SW 1271 (cell line): ENCODE data around the gene BCL11A.
"Not testable (repeated sequence)": the region's sequence is repeated elsewhere in the genome, so short reads cannot be mapped to it uniquely, and the experiment has no call there.

Source experiments
- DNase-seq, 2 experiments: peaks; one replicate each; lab custom pipeline; 2025; lab: John Stamatoyannopoulos, UW

Gene BCL11A

DNA sequence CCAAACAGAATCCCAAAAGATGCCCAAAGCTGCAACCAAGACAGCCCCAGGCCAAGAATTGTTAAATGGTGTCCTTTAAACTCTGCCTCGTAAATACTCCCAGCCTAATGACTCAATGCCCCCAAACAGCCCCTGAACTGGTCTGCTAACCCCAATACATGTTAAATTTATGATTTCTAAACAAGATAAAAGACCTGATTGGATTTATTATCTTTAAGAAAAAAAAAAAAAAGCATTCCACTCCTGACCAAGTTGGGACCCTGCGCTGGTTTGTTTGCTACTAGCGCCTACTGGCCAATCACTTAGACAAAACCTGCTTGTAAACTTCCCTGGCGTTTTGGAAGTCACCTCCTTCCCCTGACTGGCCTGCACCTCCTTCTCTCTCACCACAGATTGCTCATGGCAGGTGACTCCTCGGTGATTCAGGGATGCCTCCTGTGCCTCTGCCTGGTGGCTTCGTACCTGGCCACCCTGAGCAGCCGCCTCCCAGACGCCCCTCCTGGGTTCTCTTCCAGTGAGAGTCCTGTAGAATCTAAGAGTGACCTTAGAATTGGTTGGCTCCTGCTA, 121.3 kb downstream of the BCL11A start:
- DNase-seq, result no peak

DNA sequence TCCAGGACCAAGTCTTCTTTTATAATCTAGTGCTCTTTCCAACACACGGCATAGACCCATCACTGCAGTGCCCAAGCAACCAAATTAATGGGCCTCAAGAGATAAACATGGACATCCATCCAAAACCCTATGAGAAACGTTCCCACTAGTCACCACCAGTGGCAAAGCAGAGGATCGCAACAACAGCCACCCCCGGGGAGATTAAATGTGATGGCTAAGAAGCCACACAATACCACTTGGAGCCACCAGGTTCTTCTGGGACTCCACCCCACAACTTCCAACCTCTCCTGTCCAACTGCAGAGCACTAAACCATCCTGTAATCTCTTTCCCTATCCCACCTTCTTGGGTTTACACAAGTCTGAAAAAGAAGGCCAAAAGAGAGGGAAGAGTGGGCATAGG, 123.8 kb downstream of the BCL11A start:
- no peak for DNase-seq

DNA sequence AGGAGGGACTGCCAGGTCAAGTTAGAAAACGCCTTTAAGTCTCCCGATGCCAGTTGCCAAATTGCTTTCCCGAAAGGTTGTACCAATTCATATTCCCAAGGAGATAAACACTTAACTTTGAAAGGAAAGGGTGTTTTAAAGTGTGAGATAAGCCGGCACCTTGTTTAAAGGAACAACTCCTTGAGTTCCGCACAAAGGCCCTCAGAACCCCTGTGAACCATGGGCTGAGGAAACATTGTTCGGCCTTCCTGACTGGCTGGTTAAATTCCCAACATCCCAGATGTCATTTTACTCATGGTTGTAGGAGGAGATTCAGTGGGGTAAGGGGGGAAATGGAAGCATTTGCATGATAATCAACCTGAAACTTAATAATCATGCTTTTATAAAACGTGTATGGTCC, 126.6 kb downstream of the BCL11A start:
- DNase-seq, result no peak

DNA sequence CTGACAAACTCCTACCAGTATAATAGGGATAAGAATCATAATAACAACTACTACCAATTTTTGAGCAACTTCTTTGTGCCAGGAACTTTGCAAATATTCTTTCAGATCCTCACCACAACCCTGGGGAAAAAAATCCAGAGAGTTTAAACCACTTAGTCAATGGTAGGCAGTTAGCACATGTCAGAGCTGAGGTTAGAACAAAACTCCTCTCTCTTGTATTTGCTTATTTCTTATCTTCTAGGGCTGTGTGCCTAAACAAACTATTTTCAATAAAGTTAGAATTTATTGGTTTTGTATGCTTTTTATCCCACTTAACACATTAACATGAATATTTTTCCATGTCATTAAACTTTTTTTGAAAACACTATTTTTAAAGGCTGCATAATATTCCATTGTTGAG, 127.1 kb downstream of the BCL11A start:
- no peak for DNase-seq

DNA sequence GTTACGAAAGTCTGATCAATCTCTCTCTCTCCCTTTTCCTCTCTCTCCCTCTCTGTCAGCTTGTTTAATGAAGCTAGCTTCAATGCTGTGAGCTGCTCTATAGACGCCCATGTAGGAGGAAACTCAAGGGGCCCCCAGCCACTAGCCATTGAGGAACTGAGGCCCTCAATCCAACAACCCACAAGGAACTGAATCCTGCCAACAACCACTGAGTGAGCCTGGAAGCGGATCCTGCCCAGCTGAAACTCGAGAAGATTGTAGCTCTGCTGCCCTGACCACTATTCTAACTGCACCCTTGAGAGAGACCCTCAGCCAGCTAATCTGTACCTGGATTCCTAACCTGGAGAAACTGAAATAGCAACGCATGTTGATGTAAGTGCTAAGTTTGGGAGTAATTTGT, 129.2 kb downstream of the BCL11A start:
- DNase-seq, result no peak

DNA sequence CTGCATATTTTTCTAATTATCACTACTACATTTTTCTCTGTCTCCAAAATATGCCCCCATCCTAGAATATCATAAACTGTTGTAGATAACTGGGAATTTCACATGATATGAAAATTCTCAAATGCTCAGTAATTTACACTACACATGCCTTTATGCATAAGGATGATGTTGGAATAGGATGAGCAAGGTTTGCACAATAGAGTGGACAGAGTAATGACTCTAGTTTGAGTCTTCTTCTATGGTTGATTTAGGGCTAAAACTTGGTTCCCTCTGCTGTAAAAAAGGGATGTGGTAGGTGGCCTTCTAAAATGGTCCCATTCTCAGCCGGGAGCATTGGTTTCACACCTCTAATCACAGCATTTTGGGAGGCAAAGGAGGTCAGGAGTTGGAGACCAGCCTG, 129.9 kb downstream of the BCL11A start:
- no peak for DNase-seq

DNA sequence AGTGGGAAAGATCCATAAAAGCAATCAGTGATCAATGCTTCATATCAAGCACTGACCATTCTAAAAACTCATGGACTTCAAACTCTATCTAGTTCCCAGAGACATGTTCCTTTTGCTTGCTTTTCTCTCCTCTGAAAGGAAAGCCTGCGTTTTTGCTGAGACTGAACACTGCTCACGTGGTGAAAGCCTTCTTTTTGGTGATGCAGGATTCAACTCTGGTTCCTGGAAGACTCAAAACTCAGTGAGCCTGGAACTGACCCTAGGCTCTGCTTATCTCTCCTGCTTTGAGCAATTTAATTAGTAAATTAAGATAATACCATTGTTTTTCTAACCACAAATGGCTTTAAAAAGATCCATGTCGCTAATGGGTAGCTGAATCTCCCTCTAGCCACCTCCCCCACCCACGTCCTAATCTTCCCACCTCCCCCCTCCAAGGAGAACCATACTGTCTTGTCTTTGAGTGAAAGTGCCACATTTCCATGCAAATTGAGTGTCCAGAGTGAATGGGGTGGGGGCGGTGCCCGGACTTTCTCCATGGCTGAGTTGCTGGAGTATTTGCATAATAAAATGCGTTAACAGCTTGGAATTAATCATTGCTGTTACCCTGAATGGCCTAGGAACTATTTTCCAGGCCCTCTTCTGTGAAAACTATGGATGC, 130.5 kb downstream of the BCL11A start:
- DNase-seq, result no peak

DNA sequence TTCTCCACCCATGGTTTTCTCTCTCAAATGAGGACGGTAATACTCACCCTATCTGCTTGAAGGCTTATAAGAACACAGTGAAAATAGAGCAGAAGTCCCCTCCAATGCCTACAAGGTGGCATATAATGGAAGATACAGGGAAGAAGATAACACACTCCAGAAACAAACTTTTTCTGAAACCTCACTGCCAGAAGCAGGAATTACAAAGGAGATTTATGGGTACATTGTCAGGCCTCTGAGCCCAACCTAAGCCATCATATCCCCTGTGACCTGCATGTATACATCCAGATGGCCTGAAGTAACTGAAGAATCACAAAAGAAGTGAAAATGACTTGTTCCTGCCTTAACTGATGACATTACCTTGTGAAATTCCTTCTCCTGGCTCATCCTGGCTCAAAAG, 136.2 kb downstream of the BCL11A start:
- not testable (repeated sequence) for DNase-seq

DNA sequence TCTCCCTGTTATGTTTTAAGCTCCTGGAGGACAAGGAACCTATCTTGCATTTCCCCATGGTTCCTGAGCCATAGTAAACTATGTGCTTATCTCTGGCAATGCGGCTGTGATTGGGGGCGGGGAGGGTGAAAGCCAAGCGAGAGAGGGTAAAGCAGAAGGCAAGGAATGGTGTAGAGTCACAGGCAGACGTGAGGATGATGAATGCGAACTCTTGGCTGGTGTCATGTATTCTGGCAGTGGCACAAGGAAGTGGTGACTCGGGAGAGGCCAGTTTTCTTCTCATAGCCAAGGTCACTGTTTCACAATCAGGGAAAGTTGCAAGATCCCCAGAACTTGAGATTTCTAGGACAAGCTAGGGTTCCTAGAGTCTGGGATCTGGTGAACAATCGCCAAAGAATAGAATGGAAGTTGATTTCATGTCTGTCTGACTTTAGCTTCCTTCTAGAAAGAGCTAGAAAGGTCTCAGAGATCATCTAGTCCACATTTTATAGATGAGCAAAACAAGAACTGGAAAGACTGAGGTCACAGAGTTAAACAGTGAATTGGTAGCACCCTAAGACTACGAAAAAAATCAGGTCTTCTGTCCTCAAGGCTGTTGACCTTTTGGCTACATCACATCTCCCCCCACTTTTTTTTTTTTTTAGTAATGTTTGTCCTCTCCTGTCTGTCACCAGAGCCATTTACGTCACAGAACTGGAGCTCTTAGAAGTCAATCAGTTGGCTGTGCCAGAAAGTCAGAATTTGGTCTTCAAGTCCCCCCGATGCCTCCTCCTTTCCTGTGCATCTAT, 137.0 kb downstream of the BCL11A start:
- no peak for DNase-seq

DNA sequence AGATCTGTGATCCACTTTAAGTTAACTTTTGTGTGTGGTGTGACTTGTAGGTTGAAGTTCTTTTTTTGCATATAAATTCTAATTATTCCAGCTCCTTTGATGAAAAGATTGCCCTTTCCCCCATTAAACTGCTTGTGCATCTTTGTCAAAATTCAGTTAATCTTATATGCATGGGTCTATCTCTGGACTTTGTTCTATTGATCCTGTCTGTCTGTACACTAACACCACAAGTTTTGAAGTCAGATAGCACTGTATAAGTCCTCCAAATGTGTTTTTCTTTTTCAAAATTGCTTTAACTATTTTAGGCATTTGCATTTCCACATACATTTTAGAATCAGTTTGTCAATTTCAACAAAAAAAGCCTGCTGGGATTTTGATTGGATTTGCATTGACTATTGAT, 137.6 kb downstream of the BCL11A start:
- DNase-seq, result no peak

DNA sequence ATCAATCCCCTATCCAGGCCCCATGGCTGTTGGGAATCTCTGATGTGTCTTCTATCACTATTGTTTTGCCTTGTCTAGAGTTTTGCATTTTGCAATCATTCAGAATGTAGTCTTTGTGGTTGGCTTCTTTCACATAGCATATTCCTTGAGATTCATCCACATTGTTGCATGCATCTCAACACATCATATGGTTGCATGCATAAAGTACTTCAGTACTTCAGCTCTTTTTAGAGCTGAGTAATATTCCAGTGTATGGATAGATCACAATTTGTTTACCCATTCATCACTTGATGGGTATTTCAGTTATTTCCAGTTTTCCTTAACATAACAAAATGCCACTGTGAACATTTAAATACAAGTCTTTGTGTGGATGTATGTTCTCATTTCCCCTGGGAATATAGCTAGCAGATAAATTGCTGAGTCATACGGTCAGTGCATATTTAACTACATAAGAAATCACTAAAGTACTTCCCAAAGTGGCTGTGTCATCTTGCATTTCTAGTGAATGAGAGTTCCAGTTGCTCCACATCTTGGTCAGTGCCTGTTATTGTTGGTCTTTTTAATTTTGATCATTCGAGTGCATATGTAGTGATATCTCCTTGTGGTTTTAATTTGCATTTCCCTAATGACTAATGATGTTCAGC, 138.8 kb downstream of the BCL11A start:
- no peak for DNase-seq

DNA sequence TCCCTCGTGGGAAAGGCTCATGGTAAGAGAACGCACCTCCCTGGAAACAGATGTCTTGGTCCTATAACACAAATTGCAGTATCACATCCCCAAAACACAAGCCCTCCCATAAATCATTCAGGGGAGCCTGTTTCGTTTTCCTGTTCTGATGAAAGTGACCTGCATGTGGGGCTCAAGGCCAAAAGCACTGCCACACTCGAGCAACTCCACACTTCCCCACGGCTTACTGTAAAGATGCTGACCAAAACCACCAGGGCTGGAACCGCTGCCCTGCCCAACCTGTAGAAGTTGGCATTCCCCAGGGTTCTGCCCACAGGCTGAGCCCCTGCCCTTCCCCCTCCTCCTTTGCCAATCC, 139.7 kb downstream of the BCL11A start:
- no peak for DNase-seq

DNA sequence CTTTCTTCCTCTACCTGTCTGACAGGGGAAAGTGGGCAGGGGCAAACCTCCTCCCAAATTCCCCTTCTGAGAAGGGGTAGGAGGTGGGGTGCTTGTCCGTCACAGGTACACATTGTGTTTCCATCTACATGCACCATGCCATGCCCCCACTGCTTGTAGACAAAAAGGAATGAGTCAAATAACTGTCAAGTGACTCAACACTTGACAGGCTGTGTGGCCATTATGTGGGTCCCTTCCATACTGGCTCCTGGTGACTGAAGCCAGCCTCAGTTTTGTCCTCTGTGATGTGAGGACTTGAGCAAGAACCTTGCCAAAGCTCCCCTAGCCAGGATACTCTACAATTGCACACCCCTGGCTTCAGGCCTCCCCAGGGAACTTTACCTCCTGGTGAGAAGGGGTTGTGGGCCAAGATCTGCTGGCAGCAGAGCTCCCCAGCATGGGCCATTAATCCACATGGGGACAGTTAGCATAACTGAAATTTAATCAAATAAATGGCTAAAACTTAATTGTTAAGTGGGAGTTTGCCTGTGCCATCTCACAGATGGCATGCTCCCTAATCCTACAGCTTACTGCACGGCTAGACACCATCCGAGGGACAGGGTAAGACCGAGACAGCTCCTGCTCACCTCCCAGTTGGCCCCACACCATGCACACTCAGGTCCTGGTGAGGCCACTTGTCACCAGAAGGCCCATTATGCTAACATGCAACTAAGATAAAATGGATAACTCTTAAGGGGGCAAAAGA, 140.2 kb downstream of the BCL11A start:
- DNase-seq, result no peak

DNA sequence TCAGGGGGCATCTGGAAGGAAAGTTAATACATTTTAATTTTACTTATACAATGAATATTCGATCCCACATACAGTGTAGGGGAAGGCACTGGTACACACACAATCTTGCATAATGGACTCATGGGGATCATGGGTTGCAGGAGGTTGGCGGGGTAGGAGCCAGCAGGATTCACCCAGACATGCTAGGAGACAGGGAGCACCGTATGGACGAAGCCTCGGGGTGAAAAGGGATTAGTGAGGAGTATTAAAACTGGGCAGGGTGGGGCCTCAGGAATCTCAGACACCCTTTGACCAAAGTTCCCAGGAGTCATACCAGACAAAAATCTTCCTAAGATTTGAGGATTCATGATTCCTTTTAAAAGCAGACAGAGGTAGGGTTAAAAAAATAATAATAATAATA, 140.8 kb downstream of the BCL11A start:
- DNase-seq, result no peak

DNA sequence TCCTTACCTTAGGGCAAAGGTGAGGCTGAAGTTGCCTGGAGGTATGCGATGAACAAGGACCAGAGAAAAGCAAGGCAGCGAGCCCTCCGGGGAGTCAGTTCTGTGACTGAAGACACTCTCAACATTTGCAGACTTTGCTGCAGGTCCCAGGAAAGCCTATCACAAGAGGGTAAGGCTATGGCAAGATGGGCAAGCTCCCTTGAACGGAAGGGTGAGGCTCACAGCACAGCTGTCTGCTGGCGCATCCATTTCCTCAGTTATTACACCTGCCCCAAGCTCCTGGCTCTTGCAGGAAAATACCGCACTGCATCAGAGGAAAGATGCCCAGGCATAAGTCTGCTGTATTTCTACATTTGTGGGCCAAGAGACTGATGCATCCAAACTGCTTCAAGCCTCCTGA, 141.4 kb downstream of the BCL11A start:
- DNase-seq, result no peak

DNA sequence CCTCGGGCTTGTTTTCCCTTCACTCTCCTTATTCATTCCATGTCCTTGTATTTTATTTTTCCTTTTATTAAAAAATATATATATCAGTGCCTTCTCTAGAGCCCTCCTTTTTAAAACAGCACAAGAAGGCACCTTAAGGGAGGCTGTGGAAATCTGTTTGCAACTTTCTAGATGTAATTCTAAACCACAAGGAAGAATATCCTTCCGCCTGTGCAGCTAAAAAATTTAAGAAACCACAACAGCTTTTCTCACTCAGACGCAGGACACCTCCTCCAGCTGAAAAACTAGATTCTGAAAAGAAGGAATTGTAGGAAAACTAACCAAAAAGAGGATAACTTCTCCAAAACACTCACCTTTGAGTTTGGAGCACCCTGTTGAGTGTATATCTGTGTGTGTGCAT, 142.2 kb downstream of the BCL11A start:
- DNase-seq, result no peak

DNA sequence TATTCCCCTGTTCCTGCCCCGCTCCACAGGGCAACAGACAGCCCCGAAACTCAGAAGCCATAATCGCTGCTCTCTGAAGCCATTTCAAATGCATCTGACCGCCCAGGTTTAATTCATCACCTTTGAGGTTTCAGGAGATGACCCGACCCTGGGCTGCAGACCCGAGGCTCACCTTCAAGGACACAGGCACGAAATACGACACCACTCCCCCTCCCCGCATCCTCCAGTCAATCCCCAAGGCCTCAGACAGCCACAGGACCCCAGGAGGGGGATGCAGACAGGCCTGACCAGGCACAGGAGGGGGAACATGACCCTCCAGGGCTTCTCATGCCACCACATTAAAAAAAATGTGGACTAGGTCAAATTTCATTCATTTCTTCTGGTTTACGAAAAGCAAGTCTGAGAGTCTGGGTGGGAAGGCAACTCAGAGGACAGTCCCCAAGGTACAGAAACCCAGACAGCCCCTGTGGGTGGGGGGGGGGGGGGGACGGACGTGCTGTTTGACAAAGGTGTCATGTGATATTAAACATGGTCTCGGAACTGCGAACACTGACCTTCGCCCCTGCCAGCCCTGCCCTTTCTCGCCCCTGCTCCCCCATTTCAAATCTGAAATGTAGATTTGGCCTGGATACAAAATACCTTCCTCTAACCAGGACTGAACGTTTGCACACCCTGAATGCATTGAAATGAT, 142.9 kb downstream of the BCL11A start:
- no peak for DNase-seq

DNA sequence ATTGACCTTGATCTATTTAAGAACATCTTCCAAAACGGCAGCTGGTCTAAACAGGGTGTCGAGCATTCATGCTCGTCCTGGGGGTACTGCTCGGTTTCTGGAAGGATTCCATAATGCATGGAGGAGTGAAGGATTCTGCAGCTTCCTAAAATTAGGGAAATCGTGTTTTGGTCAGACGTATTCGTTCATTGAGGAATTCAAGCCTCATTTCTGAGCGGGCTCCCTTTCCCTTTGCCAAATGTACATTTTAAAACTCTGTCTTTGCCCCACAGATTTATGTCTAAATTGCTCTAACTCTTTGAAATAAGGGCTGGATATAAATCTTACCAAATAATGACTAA, 144.0 kb downstream of the BCL11A start:
- DNase-seq, result no peak

DNA sequence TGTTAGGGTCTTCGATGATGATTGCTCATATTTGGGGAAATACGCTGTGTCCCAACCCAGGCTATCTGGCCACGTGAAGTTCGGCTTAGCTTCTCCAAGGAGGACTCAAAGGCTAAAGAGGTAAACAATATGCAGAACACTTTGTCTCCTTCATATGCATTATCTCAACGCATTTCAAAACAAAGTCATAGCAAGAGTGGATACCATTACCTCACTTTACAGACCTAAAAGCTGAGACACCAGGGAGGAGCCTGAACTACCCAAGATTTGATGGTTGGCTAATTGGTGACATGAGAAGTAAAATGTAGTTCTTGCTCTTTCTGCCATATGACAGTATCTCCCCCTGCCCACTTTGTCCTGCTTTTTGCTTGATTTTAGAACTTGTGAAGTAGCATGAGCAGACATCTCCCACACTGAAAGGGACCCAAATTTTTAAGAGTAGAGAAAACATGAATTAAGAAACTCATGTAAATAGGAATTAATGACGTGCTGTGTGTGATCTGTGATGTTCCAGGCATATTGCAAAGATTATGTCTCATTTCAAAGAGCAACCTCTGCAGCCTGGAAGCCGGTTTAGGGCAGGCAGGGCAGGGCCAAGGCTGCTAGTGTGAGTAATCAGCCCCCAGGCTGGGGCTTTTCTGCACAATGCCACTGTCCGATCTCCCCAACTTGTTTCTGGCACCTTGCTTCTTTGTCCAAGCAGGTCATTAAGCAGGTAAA, 144.5 kb downstream of the BCL11A start:
- no peak for DNase-seq

DNA sequence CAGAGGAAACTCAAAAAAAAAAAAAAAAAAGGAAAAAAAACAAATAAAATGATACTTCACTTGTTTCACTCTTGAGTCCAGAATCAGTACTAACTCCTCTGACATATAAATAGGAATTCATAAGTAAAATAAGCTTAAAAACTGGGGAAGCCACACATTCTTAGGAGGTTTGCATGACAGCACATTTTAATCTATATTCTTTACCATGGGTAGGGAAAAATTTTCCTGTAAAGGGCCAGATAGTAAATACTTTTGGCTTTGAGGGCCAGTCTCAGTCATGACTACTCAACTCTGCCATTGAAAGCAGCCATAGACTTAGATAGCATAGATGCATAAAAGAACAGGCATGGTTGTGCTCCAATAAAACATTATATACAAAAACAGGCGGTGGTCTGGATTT, 145.2 kb downstream of the BCL11A start:
- DNase-seq, result no peak

DNA sequence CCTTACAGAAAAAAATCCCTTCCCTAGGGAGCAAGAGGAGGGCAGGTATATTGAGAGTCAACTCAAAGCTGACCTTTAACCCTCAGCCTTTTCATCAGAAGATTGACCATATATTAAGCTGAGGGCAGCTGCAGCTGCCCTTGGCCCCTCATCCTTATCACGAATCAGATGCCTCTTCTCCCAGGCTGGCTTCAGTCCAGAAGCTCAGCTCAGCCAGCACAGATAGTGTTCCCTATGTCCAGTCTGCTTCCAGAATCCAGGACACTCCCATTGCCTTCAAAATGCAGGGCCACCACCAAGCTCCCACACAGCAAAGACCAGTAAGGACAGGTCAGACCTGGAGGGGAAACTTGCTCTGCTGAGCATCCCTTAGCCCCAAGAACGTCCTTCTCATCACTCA, 146.1 kb downstream of the BCL11A start:
- no peak for DNase-seq
